Measurements from ENCODE around the gene CAMK2D.

Gene CAMK2D

DNA sequence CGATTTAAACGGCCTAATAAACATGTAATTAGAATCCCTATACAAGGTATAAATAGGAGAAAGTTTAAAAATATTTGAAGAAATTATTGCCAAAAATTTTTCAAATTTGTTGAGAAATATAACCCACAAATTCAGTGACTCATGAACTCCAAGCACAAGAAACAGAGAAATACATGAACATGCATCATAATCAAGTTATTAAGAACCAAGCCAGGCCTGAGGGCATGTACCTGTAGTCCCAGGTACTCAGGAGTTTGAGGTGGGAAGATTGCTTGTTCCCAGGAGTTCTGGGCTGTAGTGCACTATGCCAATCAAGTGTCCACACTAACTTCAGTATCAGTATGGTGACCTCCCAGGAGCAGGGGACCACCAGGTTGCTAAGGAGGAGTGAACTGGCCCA lies 341.9 kb downstream of the CAMK2D start:
- no peak for DNase-seq

DNA sequence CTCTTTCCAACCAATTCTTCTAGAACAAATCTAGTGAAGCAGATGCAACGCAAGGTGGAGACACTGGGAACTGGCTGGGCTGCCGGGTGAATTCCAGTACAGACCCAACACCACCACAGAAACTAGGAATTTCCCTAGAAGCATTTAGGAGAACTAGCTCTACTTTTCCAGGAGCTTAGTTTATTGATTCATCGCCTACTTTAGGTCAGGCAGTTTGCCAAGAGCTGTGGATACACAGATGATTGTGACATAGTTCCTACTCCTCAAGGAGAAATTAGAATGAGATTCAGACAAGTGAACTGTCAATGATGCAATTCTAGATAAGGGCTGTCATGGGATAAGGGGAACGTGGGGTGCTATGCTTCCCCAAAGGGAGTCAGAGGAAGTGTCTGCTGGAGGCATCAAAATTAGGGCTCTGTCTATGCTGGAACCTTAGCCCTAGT lies 350.0 kb downstream of the CAMK2D start:
- DNase-seq = peak; percentile 28

DNA sequence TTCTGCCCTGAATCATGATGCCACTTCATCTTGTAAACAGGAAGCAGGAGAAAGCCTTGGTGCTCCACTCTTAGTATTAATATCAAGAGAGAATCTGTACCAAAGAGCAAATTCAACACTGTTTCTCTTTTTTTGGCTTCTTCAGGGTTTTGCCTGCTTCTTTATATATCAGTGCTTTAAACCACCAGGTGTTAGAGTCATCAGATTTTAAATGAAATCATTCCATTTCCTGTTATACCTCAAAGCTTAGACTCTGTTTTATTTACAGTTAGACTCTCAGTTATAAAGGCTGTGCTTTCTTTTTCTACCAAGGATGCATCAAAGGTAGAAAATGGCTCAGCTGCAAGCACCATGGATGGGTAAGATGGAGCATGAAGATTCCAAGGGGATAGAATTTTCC lies 350.9 kb downstream of the CAMK2D start:
- no peak for DNase-seq

DNA sequence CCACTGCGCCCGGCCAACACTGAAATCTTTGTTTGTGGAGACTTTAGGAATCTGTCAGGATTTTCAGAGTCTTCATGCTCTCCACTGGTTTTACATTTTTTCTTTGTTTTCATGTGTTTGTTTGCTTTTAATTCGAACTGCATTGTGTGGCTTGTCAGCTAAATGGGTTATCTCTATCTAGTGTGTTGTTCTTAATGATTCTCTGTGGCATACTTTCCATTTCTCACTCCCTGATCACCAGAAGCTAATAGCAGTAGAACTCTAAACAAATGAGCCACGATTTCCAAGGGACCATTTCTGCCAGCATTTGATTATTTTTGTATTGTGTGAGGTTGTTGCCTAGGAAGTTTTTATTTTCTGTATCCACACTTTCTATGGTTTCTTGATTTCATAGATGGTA lies 352.4 kb downstream of the CAMK2D start:
- DNase-seq = no peak

DNA sequence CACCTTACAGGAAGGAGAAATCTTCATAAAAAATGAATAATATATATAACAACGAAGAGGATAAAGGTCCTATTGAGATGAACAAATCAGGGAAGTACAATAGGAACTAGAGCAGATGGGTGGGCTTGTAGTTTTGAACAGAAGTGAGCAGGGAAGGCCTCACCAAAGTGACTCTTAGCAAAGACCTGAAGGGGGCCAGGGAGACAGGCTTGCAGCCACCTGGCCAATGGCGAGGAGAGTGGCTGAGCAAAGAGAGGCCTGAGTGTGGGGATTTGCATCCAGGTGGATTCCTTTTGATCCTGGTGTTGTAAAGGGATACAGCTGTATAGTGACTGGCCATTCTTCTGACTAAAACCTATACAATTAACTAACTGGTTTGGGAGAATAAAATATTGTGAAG lies 354.1 kb downstream of the CAMK2D start:
- peak; percentile 22 for DNase-seq

DNA sequence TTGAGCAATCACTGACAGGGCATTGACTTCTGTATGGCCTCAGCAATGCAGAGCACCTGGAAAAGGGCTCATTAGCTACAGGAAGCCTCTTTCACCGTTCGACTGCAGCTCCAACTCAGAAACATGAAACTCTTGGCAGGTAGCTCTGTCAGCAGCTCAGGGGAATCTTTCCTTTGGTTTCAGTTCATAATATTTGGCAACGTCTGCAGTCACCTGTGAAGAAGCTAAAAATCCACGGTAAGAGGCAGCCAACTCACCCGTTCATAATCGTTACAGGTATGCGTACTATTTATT lies 354.9 kb downstream of the CAMK2D start:
- DNase-seq = peak; percentile 78

DNA sequence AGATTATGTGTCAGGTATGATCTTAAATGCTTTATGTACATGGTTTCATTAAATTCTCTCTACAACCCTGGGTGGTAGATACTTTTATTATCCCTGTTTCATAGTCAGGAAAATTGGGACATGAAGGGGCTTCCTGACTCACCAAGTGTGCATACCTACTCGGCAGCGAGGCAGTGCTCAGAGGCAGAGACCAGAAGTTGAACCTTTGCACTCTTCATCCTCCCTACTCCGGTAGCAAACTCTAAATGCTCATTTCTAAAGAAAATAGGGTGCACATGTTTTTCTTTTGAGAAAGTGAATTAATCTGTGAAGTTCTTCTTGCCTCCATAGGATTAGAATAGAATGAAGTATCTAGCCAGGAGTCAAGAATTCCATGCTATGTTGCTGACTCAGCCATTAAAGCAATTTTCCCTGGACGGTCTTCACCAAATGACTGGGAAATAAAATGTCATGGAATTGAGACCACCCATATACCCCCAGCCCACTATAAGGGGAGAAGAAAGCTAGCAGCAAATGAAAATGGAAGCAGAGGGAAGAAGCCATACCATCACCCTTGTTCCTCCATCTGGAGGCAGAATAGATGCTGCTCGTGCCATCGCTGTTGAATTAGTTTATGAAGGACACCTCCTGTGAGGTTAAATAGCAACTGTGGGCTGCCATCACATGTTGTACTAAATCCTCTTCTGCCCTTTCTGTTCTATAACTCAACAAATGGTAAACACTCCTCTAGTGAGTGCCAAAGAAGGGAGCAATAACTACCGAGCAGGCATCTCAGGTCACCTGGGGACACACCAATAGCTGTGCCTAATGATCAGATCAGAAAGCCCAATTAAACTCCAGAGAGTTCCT lies 355.4 kb downstream of the CAMK2D start:
- no peak for DNase-seq

DNA sequence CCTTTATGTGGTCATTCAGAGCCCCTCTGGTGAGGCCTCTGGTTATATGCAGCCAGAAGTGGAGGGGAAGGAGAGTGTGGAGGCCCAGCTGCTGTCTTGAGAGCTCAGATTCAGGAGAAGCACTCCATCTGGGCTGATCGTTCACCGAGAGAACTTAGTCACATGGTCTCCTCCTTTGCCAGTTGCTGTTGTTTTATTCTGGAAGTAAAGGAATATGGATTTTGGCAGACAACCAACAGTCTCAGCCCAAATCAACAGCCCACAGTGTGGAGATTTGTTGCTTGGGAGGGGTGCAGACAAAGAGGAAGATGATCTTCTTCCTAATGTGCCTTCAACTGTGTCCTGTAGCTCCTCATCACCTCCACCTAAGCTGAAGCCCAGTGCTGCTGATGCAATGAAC lies 356.7 kb downstream of the CAMK2D start:
- DNase-seq = peak; percentile 65

DNA sequence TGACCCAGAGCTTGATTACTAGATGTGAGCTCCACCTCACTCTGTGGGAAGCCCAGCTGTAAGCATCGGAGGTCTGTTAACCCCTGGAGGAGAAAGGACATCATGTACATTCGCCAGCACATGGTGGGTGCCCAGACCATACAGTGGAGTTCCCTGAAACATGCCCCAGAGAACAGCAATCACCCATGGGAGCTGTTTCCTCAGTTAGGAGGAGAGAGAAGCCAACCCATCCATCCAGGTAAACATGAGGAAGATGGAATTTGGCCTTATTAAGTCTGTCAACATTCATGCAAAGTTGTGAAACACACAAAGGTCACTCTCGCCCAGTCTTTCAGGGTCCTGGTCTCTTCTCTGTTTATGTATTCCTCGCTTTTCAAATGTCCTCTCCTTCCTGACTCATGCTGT lies 357.4 kb downstream of the CAMK2D start:
- DNase-seq = no peak
